ENCODE measurements around the gene MYO9A. TPM values are rescaled to one million over a fixed set of nuclear protein-coding genes. Genes with fewer than 3 reads are reported as not detected.

Gene MYO9A
- total RNA-seq, 1 experiment from 2014 or later: 21.4 TPM

DNA sequence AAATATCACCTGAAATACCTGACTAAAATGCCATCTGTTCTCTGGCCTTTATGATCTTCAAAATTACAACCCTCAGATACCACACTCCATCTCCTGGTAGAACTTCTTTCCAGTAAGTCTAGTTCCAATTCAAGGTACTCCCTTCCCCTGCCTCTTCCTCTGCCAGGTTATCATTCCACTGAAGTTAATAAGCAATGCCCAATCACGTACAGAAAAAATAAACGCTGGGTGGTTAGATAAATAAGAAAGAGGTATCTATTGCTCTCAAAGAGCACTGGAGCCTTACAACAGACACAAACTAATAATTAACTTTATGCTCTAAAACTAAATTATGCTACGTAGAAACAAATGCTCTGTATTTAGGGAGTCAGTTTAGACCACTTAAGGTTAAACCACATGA, 112.5 kb downstream of the MYO9A start:
- H3K79me1 ChIP-seq (ENCODE audit: insufficient read depth, low read depth, low read length, poor library complexity, severe bottlenecking): no peaks in the 10 kb centered on the region
- TF ChIP-seq, protein P1, sequence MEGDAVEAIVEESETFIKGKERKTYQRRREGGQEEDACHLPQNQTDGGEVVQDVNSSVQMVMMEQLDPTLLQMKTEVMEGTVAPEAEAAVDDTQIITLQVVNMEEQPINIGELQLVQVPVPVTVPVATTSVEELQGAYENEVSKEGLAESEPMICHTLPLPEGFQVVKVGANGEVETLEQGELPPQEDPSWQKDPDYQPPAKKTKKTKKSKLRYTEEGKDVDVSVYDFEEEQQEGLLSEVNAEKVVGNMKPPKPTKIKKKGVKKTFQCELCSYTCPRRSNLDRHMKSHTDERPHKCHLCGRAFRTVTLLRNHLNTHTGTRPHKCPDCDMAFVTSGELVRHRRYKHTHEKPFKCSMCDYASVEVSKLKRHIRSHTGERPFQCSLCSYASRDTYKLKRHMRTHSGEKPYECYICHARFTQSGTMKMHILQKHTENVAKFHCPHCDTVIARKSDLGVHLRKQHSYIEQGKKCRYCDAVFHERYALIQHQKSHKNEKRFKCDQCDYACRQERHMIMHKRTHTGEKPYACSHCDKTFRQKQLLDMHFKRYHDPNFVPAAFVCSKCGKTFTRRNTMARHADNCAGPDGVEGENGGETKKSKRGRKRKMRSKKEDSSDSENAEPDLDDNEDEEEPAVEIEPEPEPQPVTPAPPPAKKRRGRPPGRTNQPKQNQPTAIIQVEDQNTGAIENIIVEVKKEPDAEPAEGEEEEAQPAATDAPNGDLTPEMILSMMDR (conservative IDR thresholded peaks at IDR 0.05): no peak
- no peak overlapping the region for H3K56ac ChIP-seq (ENCODE audit: insufficient read length, low read depth, low read length)
- no peaks in the 10 kb centered on the region for H3K27me3 Mint-ChIP-seq (ENCODE audit: low read depth)
- no peak overlapping the region for H4K5ac ChIP-seq (ENCODE audit: insufficient read length, low read depth, low read length)
- peaks cover 0 to 2% (median 0%) of the 10 kb centered on the region in 3 experiments; a peak in 3 of 7 replicates for H3K36me3 Mint-ChIP-seq (ENCODE audit: insufficient read depth in 1 of 3, low read depth in 3 of 3)
- no peak overlapping the region for H2BK5ac ChIP-seq (ENCODE audit: insufficient read length, low read length)
- H3K9ac ChIP-seq (ENCODE audit: extremely low read depth, insufficient read length, low read length): no peak overlapping the region
- no peak overlapping the region for H3K27ac ChIP-seq (ENCODE audit: insufficient read length, low read depth, low read length)
- H3T11ph ChIP-seq (ENCODE audit: low read length): no peak overlapping the region
- H3K18ac ChIP-seq (ENCODE audit: insufficient read length, low read depth, low read length): no peak overlapping the region
- no peak overlapping the region for H2BK12ac ChIP-seq (ENCODE audit: insufficient read length, low read depth, low read length)
- H2BK15ac ChIP-seq (ENCODE audit: low read depth, low read length): no peak overlapping the region
- no peak overlapping the region for H2AK5ac ChIP-seq (ENCODE audit: insufficient read length, low read length)
- no peaks in the 10 kb centered on the region for H3K79me2 ChIP-seq (ENCODE audit: insufficient read depth, low read length)
- H3K9me3 Mint-ChIP-seq: no peaks in the 10 kb centered on the region
- no peaks in the 10 kb centered on the region for H3K4me1 Mint-ChIP-seq
- no peak overlapping the region for H3K4me2 ChIP-seq (ENCODE audit: insufficient read depth, insufficient read length, low read length)
- H2AFZ ChIP-seq (ENCODE audit: low read length): no peak overlapping the region
- no peak overlapping the region for H3K4me3 Mint-ChIP-seq
- no peak for DNase-seq
- no peak overlapping the region for H2BK120ac ChIP-seq (ENCODE audit: low read depth, low read length, poor library complexity, severe bottlenecking)
- H4K91ac ChIP-seq (ENCODE audit: insufficient read length, low read depth, low read length): no peak overlapping the region
- no peaks in the 10 kb centered on the region for H3K23me2 ChIP-seq (ENCODE audit: insufficient read length, low read depth, low read length, poor library complexity, severe bottlenecking)
- no peaks in the 10 kb centered on the region for H3K4me1 ChIP-seq (ENCODE audit: insufficient read depth, low read length)
- no peaks in the 10 kb centered on the region for H4K20me1 ChIP-seq (ENCODE audit: control insufficient read depth, insufficient read depth, insufficient read length)
- WGBS (ENCODE audit: extremely low coverage, insufficient read length, low lambda C conversion rate): no CpG with 5 or more reads among the region's 3 CpGs
- H3K27ac Mint-ChIP-seq: no peak overlapping the region
- H3K23ac ChIP-seq (ENCODE audit: insufficient read length, low read depth, low read length): no peak overlapping the region
- H3K27me3 ChIP-seq (ENCODE audit: insufficient read depth, low read length): no peaks in the 10 kb centered on the region
- no peaks in the 10 kb centered on the region for H3K9me3 ChIP-seq (ENCODE audit: control insufficient read depth, low read depth, low read length)
- H3K14ac ChIP-seq (ENCODE audit: insufficient read depth, low read length): no peak overlapping the region
- no peak overlapping the region for H2BK20ac ChIP-seq (ENCODE audit: low read depth, low read length, poor library complexity, severe bottlenecking)
- H4K8ac ChIP-seq (replicated peaks; ENCODE audit: insufficient read length, low read depth, low read length): no peak overlapping the region
- H3K4ac ChIP-seq (ENCODE audit: low read depth, low read length): no peak overlapping the region
